ENCODE measurements around the gene NOL9.
"Not testable (repeated sequence)": the region's sequence is repeated elsewhere in the genome, so short reads cannot be mapped to it uniquely, and the experiment has no call there.

The NOL9 gene

GRCh38 chr1:6572653-6573383, 18.5 kb upstream of the NOL9 start:
- DNase-seq (no peak), ATAC-seq (no peak)

- ATAC-seq (peak; percentile 21), DNase-seq (no peak)
Measured at GRCh38 chr1:6570987-6571386, 16.7 kb upstream of the NOL9 start.

GRCh38 chr1:6570100-6570499, 15.8 kb upstream of the NOL9 start:
- no peak for ATAC-seq
- no peak for DNase-seq

- no peak for ATAC-seq
- DNase-seq = no peak
Measured at GRCh38 chr1:6569033-6569432, 14.7 kb upstream of the NOL9 start.

GRCh38 chr1:6560267-6560666, 6.0 kb upstream of the NOL9 start:
- DNase-seq = no peak
- ATAC-seq = no peak

GRCh38 chr1:6559161-6559560, 4.8 kb upstream of the NOL9 start:
- not testable (repeated sequence) for DNase-seq, ATAC-seq

GRCh38 chr1:6557597-6557996, 3.3 kb upstream of the NOL9 start:
- DNase-seq = no peak
- no peak for ATAC-seq

- no peak for ATAC-seq
- no peak for DNase-seq
Measured at GRCh38 chr1:6554907-6555778, 830 bp upstream of the NOL9 start, which contains the start of gene TAS1R1. Gene TAS1R1, plus strand, starts transcription at chr1:6555307. Its CDS starts 67 bp downstream, at chr1:6555374.

GRCh38 chr1:6547301-6547700, 7.0 kb downstream of the NOL9 start:
- ATAC-seq (no peak), DNase-seq (no peak)

- no peak for ATAC-seq
- DNase-seq = no peak
Measured at GRCh38 chr1:6546326-6546725, 8.0 kb downstream of the NOL9 start.

- ATAC-seq (no peak), DNase-seq (no peak)
Measured at GRCh38 chr1:6545276-6546112, 8.8 kb downstream of the NOL9 start.

- DNase-seq = no peak
- peak; percentile 89 for ATAC-seq
Measured at GRCh38 chr1:6544831-6545230, 9.5 kb downstream of the NOL9 start.

GRCh38 chr1:6538956-6539355, 15.4 kb downstream of the NOL9 start:
- DNase-seq = no peak

GRCh38 chr1:6536291-6536690, 18.0 kb downstream of the NOL9 start:
- no peak for ATAC-seq
- no peak for DNase-seq

More at GRCh38 chr1:6538956-6539355, 15.4 kb downstream of the NOL9 start:
- no peak for ATAC-seq

GRCh38 chr1:6535214-6535613, 19.1 kb downstream of the NOL9 start:
- no peak for ATAC-seq

GRCh38 chr1:6534248-6534822, 20.0 kb downstream of the NOL9 start:
- no peak for ATAC-seq
- DNase-seq = no peak

More at GRCh38 chr1:6535214-6535613, 19.1 kb downstream of the NOL9 start:
- DNase-seq = no peak

- no peak for ATAC-seq
- DNase-seq = no peak
Measured at GRCh38 chr1:6531996-6532395, 22.3 kb downstream of the NOL9 start.

- ATAC-seq (no peak), DNase-seq (no peak)
Measured at GRCh38 chr1:6530504-6531160, 23.7 kb downstream of the NOL9 start.

- DNase-seq (no peak), ATAC-seq (no peak)
Measured at GRCh38 chr1:6528492-6528891, 25.8 kb downstream of the NOL9 start.

- no peak for ATAC-seq
- no peak for DNase-seq
Measured at GRCh38 chr1:6526316-6526715, 28.0 kb downstream of the NOL9 start.

GRCh38 chr1:6523566-6523965, 30.7 kb downstream of the NOL9 start:
- DNase-seq (no peak), ATAC-seq (no peak)
